ENCODE data around the gene CDK2. TPM values are rescaled to one million over a fixed set of nuclear protein-coding genes. Genes with fewer than 3 reads are reported as not detected.

The CDK2 gene
- total and polyA plus RNA-seq, 9 of the 15 experiments (the other 6 are each of a cell fraction or from before 2014, with no cell fraction given) = 17.4 to 213 (median 109) TPM

DNA sequence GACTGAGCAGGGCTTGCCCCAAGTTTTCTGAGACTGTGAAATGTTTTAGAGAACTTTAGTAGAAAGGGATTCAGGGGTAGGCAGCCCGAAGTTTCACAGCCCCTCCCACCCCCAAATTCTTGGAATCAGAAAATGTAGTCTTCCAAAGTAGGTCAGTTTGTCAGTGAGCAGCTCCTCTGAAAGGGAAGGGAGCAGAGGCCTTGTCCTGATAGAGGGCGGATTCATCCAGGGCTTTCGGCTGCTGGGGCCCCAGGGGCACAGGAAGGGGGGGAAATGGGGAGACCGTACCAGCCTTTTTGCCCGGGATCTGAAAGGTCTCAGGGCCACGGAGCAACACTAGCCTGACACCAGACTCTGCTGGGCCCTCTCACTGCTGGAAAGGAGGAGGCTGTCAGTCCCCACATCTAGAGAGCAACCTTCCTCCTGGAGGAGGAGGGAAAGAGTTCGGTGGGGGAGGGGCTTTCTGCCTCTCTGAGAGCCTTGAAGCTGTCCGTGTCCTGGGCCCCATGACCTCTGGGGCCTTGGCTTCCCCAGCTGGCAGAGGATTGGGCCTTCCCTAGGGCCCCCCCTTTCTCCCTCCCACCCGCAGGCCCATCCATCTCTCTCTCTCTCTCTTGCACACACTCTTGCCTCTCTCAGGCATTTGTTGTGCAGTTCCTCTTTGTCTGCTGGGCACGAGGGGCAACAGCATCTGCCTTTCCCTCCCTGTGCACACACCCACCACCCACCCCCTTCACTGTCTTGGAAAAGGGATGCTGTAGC is 54.0 kb downstream of the CDK2 start, which contains the start of gene IKZF4 (continued):
- TF ChIP-seq, protein P1, sequence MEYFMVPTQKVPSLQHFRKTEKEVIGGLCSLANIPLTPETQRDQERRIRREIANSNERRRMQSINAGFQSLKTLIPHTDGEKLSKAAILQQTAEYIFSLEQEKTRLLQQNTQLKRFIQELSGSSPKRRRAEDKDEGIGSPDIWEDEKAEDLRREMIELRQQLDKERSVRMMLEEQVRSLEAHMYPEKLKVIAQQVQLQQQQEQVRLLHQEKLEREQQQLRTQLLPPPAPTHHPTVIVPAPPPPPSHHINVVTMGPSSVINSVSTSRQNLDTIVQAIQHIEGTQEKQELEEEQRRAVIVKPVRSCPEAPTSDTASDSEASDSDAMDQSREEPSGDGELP (CRISPR knock-in tag; IDR thresholded peaks at IDR 0.05; ENCODE audit: borderline replicate concordance) = peak; percentile 87
- TF ChIP-seq TRIM24 (IDR thresholded peaks at IDR 0.05) = 0 out of 4 replicates have a peak, but pooled peaks of 1 of the 2 experiments have one; percentile 6
- TF ChIP-seq, protein P2, sequence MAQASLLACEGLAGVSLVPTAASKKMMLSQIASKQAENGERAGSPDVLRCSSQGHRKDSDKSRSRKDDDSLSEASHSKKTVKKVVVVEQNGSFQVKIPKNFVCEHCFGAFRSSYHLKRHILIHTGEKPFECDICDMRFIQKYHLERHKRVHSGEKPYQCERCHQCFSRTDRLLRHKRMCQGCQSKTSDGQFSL (CRISPR knock-in tag; IDR thresholded peaks at IDR 0.05) = no peak
- TF ChIP-seq, protein P2 (tag; IDR thresholded peaks at IDR 0.05) = peak in 1 of 2 experiments; percentile 78; a peak in 2 of 4 replicates
- no peak for TF ChIP-seq EHMT2 (IDR thresholded peaks at IDR 0.05)
- TF ChIP-seq, protein P3, sequence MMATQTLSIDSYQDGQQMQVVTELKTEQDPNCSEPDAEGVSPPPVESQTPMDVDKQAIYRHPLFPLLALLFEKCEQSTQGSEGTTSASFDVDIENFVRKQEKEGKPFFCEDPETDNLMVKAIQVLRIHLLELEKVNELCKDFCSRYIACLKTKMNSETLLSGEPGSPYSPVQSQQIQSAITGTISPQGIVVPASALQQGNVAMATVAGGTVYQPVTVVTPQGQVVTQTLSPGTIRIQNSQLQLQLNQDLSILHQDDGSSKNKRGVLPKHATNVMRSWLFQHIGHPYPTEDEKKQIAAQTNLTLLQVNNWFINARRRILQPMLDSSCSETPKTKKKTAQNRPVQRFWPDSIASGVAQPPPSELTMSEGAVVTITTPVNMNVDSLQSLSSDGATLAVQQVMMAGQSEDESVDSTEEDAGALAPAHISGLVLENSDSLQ (IDR thresholded peaks at IDR 0.05) = peak; percentile 79
- no peak for TF ChIP-seq FOXJ3 (CRISPR knock-in tag; IDR thresholded peaks at IDR 0.05)
- no peak; the same call in 1 of the 2 replicates for TF ChIP-seq JUND (IDR thresholded peaks at IDR 0.05; ENCODE audit: borderline replicate concordance, low read depth, low read length)
- TF ChIP-seq JUND (tag; IDR thresholded peaks at IDR 0.05; ENCODE audit: borderline replicate concordance, low read depth, low read length) = peak; percentile 43; the same call in 2 of the 3 replicates
- no peak for TF ChIP-seq ZNF699 (CRISPR knock-in tag; IDR thresholded peaks at IDR 0.05; ENCODE audit: insufficient replicate concordance)
- TF ChIP-seq, protein P4, sequence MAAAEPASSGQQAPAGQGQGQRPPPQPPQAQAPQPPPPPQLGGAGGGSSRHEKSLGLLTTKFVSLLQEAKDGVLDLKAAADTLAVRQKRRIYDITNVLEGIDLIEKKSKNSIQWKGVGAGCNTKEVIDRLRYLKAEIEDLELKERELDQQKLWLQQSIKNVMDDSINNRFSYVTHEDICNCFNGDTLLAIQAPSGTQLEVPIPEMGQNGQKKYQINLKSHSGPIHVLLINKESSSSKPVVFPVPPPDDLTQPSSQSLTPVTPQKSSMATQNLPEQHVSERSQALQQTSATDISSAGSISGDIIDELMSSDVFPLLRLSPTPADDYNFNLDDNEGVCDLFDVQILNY (CRISPR knock-in tag; IDR thresholded peaks at IDR 0.05) = no peak
- no peak for TF ChIP-seq ZFP36 (IDR thresholded peaks at IDR 0.05; ENCODE audit: low read depth, low read length, partially characterized antibody)
- TF ChIP-seq, protein P5, sequence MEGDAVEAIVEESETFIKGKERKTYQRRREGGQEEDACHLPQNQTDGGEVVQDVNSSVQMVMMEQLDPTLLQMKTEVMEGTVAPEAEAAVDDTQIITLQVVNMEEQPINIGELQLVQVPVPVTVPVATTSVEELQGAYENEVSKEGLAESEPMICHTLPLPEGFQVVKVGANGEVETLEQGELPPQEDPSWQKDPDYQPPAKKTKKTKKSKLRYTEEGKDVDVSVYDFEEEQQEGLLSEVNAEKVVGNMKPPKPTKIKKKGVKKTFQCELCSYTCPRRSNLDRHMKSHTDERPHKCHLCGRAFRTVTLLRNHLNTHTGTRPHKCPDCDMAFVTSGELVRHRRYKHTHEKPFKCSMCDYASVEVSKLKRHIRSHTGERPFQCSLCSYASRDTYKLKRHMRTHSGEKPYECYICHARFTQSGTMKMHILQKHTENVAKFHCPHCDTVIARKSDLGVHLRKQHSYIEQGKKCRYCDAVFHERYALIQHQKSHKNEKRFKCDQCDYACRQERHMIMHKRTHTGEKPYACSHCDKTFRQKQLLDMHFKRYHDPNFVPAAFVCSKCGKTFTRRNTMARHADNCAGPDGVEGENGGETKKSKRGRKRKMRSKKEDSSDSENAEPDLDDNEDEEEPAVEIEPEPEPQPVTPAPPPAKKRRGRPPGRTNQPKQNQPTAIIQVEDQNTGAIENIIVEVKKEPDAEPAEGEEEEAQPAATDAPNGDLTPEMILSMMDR (IDR thresholded peaks at IDR 0.05 in 2 of 3, conservative IDR thresholded peaks at IDR 0.05 in 1 of 3; ENCODE audit: insufficient read depth in 2 of 3, low read depth in 1 of 3, low read length in 3 of 3) = no peak
- no peak for TF ChIP-seq HNRNPL (IDR thresholded peaks at IDR 0.05; ENCODE audit: low read depth, low read length)
- TF ChIP-seq, protein P6, sequence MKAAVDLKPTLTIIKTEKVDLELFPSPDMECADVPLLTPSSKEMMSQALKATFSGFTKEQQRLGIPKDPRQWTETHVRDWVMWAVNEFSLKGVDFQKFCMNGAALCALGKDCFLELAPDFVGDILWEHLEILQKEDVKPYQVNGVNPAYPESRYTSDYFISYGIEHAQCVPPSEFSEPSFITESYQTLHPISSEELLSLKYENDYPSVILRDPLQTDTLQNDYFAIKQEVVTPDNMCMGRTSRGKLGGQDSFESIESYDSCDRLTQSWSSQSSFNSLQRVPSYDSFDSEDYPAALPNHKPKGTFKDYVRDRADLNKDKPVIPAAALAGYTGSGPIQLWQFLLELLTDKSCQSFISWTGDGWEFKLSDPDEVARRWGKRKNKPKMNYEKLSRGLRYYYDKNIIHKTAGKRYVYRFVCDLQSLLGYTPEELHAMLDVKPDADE (conservative IDR thresholded peaks at IDR 0.05; ENCODE audit: control insufficient read depth, low read depth, low read length) = 0 out of 2 replicates have a peak, but pooled peaks have one; percentile 24
